Measurements from ENCODE around the gene SENP2. TPM values are rescaled to one million over a fixed set of nuclear protein-coding genes. Genes with fewer than 3 reads are reported as not detected.

The SENP2 gene
- total and polyA plus RNA-seq, 2 experiments from 2014 or later: 29.2 to 80.3 TPM

DNA sequence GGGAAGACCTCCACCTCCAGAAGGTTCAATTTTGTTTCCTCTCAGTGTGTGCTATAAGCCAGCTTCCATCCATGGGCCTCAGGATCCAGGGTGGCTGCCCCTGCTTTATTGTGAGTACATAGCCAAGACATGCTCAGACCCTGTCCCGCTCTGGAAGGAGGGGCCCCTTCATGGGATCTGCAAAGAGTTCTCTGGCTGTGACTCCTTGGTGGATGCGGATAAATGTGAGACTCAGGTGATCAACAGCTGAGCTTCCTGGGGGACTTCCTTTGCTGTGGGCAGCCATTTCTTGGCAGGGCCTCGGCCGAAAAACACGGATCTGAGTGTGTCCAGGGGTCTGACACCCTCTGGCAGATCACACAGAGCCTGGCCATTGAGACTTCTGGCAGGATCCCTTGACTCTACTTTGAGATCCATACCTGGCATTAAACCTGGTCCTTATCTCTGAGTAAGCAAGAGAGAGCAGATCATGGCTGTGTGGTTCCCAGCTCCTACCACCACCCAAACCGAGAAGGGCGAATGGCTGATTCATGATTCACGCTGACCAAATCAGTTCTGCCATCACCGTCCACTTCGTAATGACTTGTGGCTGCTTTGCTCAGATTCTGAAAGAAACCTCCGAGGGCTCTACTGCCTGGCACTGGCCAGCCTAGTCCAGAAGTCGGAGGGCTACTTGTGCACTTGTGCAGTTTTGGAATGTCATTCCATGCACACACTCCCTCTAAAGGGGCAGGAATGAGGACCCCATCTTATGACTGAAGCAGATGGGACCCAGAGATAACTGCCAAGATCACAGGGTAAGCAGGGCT lies 68.1 kb downstream of the SENP2 start (continued):
- TF ChIP-seq, protein P1, sequence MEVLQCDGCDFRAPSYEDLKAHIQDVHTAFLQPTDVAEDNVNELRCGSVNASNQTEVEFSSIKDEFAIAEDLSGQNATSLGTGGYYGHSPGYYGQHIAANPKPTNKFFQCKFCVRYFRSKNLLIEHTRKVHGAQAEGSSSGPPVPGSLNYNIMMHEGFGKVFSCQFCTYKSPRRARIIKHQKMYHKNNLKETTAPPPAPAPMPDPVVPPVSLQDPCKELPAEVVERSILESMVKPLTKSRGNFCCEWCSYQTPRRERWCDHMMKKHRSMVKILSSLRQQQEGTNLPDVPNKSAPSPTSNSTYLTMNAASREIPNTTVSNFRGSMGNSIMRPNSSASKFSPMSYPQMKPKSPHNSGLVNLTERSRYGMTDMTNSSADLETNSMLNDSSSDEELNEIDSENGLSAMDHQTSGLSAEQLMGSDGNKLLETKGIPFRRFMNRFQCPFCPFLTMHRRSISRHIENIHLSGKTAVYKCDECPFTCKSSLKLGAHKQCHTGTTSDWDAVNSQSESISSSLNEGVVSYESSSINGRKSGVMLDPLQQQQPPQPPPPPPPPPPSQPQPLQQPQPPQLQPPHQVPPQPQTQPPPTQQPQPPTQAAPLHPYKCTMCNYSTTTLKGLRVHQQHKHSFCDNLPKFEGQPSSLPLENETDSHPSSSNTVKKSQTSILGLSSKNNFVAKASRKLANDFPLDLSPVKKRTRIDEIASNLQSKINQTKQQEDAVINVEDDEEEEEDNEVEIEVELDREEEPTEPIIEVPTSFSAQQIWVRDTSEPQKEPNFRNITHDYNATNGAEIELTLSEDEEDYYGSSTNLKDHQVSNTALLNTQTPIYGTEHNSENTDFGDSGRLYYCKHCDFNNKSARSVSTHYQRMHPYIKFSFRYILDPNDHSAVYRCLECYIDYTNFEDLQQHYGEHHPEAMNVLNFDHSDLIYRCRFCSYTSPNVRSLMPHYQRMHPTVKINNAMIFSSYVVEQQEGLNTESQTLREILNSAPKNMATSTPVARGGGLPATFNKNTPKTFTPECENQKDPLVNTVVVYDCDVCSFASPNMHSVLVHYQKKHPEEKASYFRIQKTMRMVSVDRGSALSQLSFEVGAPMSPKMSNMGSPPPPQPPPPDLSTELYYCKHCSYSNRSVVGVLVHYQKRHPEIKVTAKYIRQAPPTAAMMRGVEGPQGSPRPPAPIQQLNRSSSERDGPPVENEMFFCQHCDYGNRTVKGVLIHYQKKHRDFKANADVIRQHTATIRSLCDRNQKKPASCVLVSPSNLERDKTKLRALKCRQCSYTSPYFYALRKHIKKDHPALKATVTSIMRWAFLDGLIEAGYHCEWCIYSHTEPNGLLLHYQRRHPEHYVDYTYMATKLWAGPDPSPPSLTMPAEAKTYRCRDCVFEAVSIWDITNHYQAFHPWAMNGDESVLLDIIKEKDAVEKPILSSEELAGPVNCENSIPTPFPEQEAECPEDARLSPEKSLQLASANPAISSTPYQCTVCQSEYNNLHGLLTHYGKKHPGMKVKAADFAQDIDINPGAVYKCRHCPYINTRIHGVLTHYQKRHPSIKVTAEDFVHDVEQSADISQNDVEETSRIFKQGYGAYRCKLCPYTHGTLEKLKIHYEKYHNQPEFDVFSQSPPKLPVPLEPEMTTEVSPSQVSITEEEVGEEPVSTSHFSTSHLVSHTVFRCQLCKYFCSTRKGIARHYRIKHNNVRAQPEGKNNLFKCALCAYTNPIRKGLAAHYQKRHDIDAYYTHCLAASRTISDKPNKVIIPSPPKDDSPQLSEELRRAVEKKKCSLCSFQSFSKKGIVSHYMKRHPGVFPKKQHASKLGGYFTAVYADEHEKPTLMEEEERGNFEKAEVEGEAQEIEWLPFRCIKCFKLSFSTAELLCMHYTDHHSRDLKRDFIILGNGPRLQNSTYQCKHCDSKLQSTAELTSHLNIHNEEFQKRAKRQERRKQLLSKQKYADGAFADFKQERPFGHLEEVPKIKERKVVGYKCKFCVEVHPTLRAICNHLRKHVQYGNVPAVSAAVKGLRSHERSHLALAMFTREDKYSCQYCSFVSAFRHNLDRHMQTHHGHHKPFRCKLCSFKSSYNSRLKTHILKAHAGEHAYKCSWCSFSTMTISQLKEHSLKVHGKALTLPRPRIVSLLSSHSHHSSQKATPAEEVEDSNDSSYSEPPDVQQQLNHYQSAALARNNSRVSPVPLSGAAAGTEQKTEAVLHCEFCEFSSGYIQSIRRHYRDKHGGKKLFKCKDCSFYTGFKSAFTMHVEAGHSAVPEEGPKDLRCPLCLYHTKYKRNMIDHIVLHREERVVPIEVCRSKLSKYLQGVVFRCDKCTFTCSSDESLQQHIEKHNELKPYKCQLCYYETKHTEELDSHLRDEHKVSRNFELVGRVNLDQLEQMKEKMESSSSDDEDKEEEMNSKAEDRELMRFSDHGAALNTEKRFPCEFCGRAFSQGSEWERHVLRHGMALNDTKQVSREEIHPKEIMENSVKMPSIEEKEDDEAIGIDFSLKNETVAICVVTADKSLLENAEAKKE (CRISPR knock-in tag; IDR thresholded peaks at IDR 0.05): no peak
- TF ChIP-seq EZH2 (IDR thresholded peaks at IDR 0.05; ENCODE audit: low read depth, unreplicated experiment) (no peak), NANOG (IDR thresholded peaks at IDR 0.05; ENCODE audit: borderline replicate concordance) (no peak), STAT1 (IDR thresholded peaks at IDR 0.05; ENCODE audit: unreplicated experiment) (no peak), ZNF114 (CRISPR knock-in tag; IDR thresholded peaks at IDR 0.05) (no peak), JUNB (IDR thresholded peaks at IDR 0.05; ENCODE audit: unreplicated experiment) (no peak)
- TF ChIP-seq, protein P2, sequence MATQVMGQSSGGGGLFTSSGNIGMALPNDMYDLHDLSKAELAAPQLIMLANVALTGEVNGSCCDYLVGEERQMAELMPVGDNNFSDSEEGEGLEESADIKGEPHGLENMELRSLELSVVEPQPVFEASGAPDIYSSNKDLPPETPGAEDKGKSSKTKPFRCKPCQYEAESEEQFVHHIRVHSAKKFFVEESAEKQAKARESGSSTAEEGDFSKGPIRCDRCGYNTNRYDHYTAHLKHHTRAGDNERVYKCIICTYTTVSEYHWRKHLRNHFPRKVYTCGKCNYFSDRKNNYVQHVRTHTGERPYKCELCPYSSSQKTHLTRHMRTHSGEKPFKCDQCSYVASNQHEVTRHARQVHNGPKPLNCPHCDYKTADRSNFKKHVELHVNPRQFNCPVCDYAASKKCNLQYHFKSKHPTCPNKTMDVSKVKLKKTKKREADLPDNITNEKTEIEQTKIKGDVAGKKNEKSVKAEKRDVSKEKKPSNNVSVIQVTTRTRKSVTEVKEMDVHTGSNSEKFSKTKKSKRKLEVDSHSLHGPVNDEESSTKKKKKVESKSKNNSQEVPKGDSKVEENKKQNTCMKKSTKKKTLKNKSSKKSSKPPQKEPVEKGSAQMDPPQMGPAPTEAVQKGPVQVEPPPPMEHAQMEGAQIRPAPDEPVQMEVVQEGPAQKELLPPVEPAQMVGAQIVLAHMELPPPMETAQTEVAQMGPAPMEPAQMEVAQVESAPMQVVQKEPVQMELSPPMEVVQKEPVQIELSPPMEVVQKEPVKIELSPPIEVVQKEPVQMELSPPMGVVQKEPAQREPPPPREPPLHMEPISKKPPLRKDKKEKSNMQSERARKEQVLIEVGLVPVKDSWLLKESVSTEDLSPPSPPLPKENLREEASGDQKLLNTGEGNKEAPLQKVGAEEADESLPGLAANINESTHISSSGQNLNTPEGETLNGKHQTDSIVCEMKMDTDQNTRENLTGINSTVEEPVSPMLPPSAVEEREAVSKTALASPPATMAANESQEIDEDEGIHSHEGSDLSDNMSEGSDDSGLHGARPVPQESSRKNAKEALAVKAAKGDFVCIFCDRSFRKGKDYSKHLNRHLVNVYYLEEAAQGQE (IDR thresholded peaks at IDR 0.05; ENCODE audit: unreplicated experiment): no peak

Data from GM23338 (cell line).